Endothelial cell of umbilical vein (primary cell): Measurements from ENCODE around the gene ADARB2. TPM values are rescaled to one million over a fixed set of nuclear protein-coding genes. Genes with fewer than 3 reads are reported as not detected.

Source experiments
- BruUV-seq: library from RNA; stranded (reverse); fragments of 400-500 nt; replicated peaks from 2 replicates; lab custom pipeline; 2021; lab: Mats Ljungman, UMichigan
- CTCF ChIA-PET: fragments of 300-600, 350-600 bp; sonication (Branson Sonifier 250); formaldehyde crosslinking; loops from one replicate; lab custom pipeline; 2021; ENCODE audit warnings: antibody characterized with exemption, inconsistent platforms; lab: Charles Lee
- POLR2A ChIA-PET: fragments of 300-600, 350-600 bp; sonication (Branson Sonifier 250); formaldehyde crosslinking; loops from one replicate; lab custom pipeline; 2021; ENCODE audit warnings: antibody characterized with exemption, inconsistent platforms; lab: Charles Lee
- DNase-seq: peaks from one replicate; pipeline ENCODE4 v3.0.0-alpha.2; 2011; ENCODE audit warnings: low read depth, low spot score
- FAIRE-seq: peaks from 2 replicates; lab custom pipeline; 2011; peaks lifted over from hg19 to GRCh38; lab: Jason Lieb, UNC
- H2AFZ ChIP-seq: 2 replicates; pipeline ENCODE4 v1.6.0; 2012; ENCODE audit warnings: low read depth, low read length, control low read depth, inconsistent platforms
- H3K27ac ChIP-seq: 2 replicates; pipeline ENCODE4 v1.5.1; 2011; ENCODE audit warnings: low read depth, mild to moderate bottlenecking, control low read depth, low read length, moderate library complexity; ENCODE audit not compliant: insufficient read depth
- H3K27me3 ChIP-seq, 2 experiments: 2 replicates each; pipeline versions ENCODE4 v1.6.0 to v1.6.1; 2011; ENCODE audit warnings: low read length in 2 of 2, mixed read lengths in 1 of 2; ENCODE audit not compliant: control insufficient read depth in 2 of 2, insufficient read depth in 2 of 2
- H3K36me3 ChIP-seq, 2 experiments: 2 replicates in 1 of 2; 3 replicates in 1 of 2; pipeline ENCODE4 v1.5.1; 2011; ENCODE audit warnings: low read length in 2 of 2, mild to moderate bottlenecking in 1 of 2, moderate library complexity in 1 of 2; ENCODE audit not compliant: control insufficient read depth in 2 of 2, insufficient read depth in 2 of 2; ENCODE audit errors: extremely low read depth in 1 of 2
- H3K4me1 ChIP-seq: 3 replicates; pipeline ENCODE4 v1.5.1; 2011; ENCODE audit warnings: mild to moderate bottlenecking, low read length; ENCODE audit not compliant: control insufficient read depth, insufficient read depth; ENCODE audit errors: extremely low read depth
- H3K4me2 ChIP-seq: 2 replicates; pipeline ENCODE4 v1.6.1; 2011; ENCODE audit warnings: low read length, control low read depth, mixed read lengths; ENCODE audit not compliant: insufficient read depth
- H3K4me3 ChIP-seq, 3 experiments: fragments of 200-600 bp in 1 of 3; sonication (generic), shearing (Covaris generic) in 1 of 3; replicated peaks in 1 of 3; 2 replicates each; pipeline ENCODE4 v1.5.1; 2011 to 2016; ENCODE audit warnings: control low read depth in 3 of 3, low read length in 3 of 3, mild to moderate bottlenecking in 2 of 3, inconsistent platforms in 1 of 3, low read depth in 1 of 3, moderate library complexity in 1 of 3; ENCODE audit not compliant: insufficient read depth in 1 of 3
- H3K79me2 ChIP-seq: 2 replicates; pipeline ENCODE4 v1.6.0; 2012; ENCODE audit warnings: low read length, inconsistent platforms; ENCODE audit not compliant: control insufficient read depth, insufficient read depth
- H3K9ac ChIP-seq: replicated peaks from 2 replicates; pipeline ENCODE3; 2011; ENCODE audit warnings: low read length, control low read depth; ENCODE audit not compliant: insufficient read depth; ENCODE audit errors: extremely low read depth
- H3K9me1 ChIP-seq: replicated peaks from 3 replicates; pipeline ENCODE4 v1.6.0; 2011; ENCODE audit warnings: mild to moderate bottlenecking, low read length; ENCODE audit not compliant: control insufficient read depth, insufficient read depth; ENCODE audit errors: extremely low read depth
- H3K9me3 ChIP-seq: replicated peaks from 2 replicates; pipeline ENCODE4 v1.5.1; 2012; ENCODE audit warnings: low read length, inconsistent platforms; ENCODE audit not compliant: control insufficient read depth, insufficient read depth
- H4K20me1 ChIP-seq: replicated peaks from 2 replicates; pipeline ENCODE3; 2011; ENCODE audit warnings: mild to moderate bottlenecking, low read length; ENCODE audit not compliant: control insufficient read depth, insufficient read depth; ENCODE audit errors: extremely low read depth
- EZH2 ChIP-seq: IDR thresholded peaks from 2 replicates; pipeline ENCODE4 v1.6.1; 2012; ENCODE audit warnings: borderline replicate concordance, low read depth, mild to moderate bottlenecking, moderate library complexity, low read length, inconsistent platforms; ENCODE audit not compliant: severe bottlenecking
- FOS ChIP-seq: IDR thresholded peaks from 2 replicates; pipeline ENCODE4 v1.6.1; 2011; ENCODE audit warnings: mild to moderate bottlenecking, low read length, moderate library complexity, borderline replicate concordance; ENCODE audit not compliant: insufficient read depth
- GATA2 ChIP-seq: IDR thresholded peaks from 2 replicates; pipeline ENCODE4 v1.7.0; 2011; ENCODE audit warnings: low read depth, mild to moderate bottlenecking, moderate library complexity, mixed read lengths, low read length; ENCODE audit not compliant: insufficient read length, insufficient read depth
- JUN ChIP-seq: IDR thresholded peaks from 2 replicates; pipeline ENCODE4 v1.6.1; 2011; ENCODE audit warnings: borderline replicate concordance, low read depth; ENCODE audit not compliant: insufficient read length, insufficient read depth
- MYC ChIP-seq: IDR thresholded peaks from one replicate; pipeline ENCODE4 v1.6.1; 2011; ENCODE audit warnings: mild to moderate bottlenecking, low read depth, low read length
- POLR2A ChIP-seq: IDR thresholded peaks from 2 replicates; pipeline ENCODE4 v1.6.1; 2012; ENCODE audit warnings: low read depth, mild to moderate bottlenecking, control low read depth, low read length
- POLR2AphosphoS5 ChIP-seq: IDR thresholded peaks from 2 replicates; pipeline ENCODE4 v1.6.1; 2012; ENCODE audit warnings: low read depth, mild to moderate bottlenecking, control low read depth, low read length, moderate library complexity; ENCODE audit not compliant: insufficient read depth
- dilution Hi-C: fragments of 300-500 bp; cut with MboI; formaldehyde crosslinking; loops from one replicate; pipeline ENCODE4 v1.15.0; 2019; ENCODE audit warnings: low sequenced_read_pairs; ENCODE audit not compliant: extremely low pct_ligation_motif_present
- intact Hi-C: fragments of 100-400 bp; cut with micrococcal nuclease; formaldehyde crosslinking; loops from one replicate; pipeline ENCODE4 v1.10.0; 2022
- polyA plus RNA-seq, 4 experiments: library from polyadenylated mRNA; depleted of rRNA in 3 of 4; stranded (reverse) in 3 of 4; unstranded in 1 of 4; fragments of >200 nt; gene quantifications; 2 replicates each; pipeline versions ENCODE4 v1.2.1 to v1.2.3, GENCODE V29; 2011 to 2012; ENCODE audit warnings: missing spikeins in 1 of 4
- total RNA-seq: library from RNA; stranded (reverse); gene quantifications from 2 replicates; pipeline ENCODE4 v1.2.3, GENCODE V29; 2021
- TF ChIP-seq, protein P1 (sequence below), 2 donors: IDR thresholded peaks; 1 replicate in 1 of 2; 2 replicates in 1 of 2; pipeline ENCODE4 v1.5.1; 2011; ENCODE audit warnings: low read length in 2 of 2, mild to moderate bottlenecking in 2 of 2, moderate library complexity in 2 of 2, control low read depth in 1 of 2, inconsistent platforms in 1 of 2, low read depth in 1 of 2; ENCODE audit not compliant: insufficient read depth in 1 of 2; ENCODE audit errors: extremely low read depth in 1 of 2
- TF ChIP-seq, protein P2 (sequence below): IDR thresholded peaks from 2 replicates; pipeline ENCODE4 v1.6.1; 2011; ENCODE audit not compliant: insufficient read depth, insufficient read length

ADARB2 gene
- total and polyA plus RNA-seq, 2 donors (not counting 3 experiments of a cell fraction or from before 2014, with no cell fraction given): not detected

DNA sequence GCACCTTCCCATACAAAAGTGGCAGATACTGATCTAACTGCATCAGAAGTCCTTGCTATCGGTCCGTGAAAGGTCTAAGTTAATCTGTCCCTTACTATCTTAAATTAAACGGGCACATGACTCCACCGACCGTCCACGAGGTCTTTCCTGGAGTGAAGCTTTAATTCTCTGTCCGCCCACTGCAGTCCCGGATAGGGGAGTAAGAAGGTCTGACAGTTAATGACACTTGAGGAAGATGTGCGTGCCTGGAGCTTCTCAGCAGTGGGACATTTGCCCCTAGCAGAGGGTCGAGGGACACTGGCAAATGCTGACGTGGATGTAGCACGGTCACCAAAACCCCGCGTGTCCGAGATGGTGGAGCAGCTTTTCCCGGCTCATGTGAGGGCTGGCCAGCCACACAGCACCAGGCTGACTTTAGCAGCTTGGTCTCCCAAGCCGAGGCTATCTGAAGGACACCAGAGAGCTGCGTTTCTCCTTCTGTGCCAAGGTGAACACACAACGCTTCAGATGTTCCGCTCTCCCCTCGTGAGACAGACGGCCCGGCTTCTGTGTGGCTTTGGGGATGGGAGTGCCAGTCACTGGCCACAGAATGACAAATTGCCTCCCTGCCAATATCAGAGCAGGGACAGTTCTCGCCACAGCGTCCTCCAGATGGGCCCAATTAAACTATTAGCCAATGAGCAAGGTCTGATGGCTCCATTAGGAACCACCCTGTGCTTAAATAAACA, 86.6 kb downstream of the ADARB2 start:
- no peak overlapping the region for H3K4me3 ChIP-seq
- H3K27me3 ChIP-seq: no peaks in the 10 kb centered on the region
- CTCF ChIA-PET: no interaction called here
- no peaks in the 10 kb centered on the region for H3K4me1 ChIP-seq
- POLR2A ChIA-PET: no interaction called here
- no peaks in the 10 kb centered on the region for H3K9me1 ChIP-seq
- H4K20me1 ChIP-seq: no peaks in the 10 kb centered on the region
- intact Hi-C loops (no loop called here), dilution Hi-C loops (no loop called here)
- H3K36me3 ChIP-seq: no peaks in the 10 kb centered on the region
- H3K9me3 ChIP-seq: peaks cover 14% of the 10 kb centered on the region
- no TSS peak for BruUV-seq
- no peaks in the 10 kb centered on the region for H3K79me2 ChIP-seq
- no peak overlapping the region for H3K9ac ChIP-seq
- TF ChIP-seq MYC: no peak
- TF ChIP-seq GATA2: no peak
- TF ChIP-seq, protein P1, sequence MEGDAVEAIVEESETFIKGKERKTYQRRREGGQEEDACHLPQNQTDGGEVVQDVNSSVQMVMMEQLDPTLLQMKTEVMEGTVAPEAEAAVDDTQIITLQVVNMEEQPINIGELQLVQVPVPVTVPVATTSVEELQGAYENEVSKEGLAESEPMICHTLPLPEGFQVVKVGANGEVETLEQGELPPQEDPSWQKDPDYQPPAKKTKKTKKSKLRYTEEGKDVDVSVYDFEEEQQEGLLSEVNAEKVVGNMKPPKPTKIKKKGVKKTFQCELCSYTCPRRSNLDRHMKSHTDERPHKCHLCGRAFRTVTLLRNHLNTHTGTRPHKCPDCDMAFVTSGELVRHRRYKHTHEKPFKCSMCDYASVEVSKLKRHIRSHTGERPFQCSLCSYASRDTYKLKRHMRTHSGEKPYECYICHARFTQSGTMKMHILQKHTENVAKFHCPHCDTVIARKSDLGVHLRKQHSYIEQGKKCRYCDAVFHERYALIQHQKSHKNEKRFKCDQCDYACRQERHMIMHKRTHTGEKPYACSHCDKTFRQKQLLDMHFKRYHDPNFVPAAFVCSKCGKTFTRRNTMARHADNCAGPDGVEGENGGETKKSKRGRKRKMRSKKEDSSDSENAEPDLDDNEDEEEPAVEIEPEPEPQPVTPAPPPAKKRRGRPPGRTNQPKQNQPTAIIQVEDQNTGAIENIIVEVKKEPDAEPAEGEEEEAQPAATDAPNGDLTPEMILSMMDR (IDR thresholded peaks at IDR 0.05; ENCODE audit: extremely low read depth in 1 of 2, insufficient read depth in 1 of 2, low read depth in 1 of 2, low read length in 2 of 2): no peak
- TF ChIP-seq POLR2A: no peak
- TF ChIP-seq, protein P2, sequence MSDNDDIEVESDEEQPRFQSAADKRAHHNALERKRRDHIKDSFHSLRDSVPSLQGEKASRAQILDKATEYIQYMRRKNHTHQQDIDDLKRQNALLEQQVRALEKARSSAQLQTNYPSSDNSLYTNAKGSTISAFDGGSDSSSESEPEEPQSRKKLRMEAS: no peak
- no peak for TF ChIP-seq EZH2
- no peak for TF ChIP-seq JUN
- TF ChIP-seq POLR2AphosphoS5: no peak
- TF ChIP-seq FOS: no peak
- no peak overlapping the region for H2AFZ ChIP-seq
- FAIRE-seq: no peak
- no peak overlapping the region for H3K27ac ChIP-seq
- no peak overlapping the region for H3K4me2 ChIP-seq
- no peak for DNase-seq
